ENCODE results near the gene WASL. TPM values are rescaled to one million over a fixed set of nuclear protein-coding genes. Genes with fewer than 3 reads are reported as not detected.

Gene WASL
- total and polyA plus RNA-seq, 2 of the 13 experiments (the other 11 are each of a cell fraction or from before 2014, with no cell fraction given) = 7.9 to 12.8 TPM

GRCh38 chr7:123665896-123666295 lies 82.9 kb downstream of the WASL start:
- Histone ChIP-seq H2AFZ (ENCODE audit: low read length) (no peak overlapping the region), H3K9me3 (ENCODE audit: low read length) (no peaks in the 10 kb centered on the region), H3K27ac (ENCODE audit: extremely low read length, insufficient read depth, low read length) (no peak overlapping the region), H3K4me1 (ENCODE audit: insufficient read depth, low read length) (no peaks in the 10 kb centered on the region), H3K36me3 (replicated peaks in 1 of 2; ENCODE audit: control insufficient read depth in 1 of 2, insufficient read depth in 2 of 2, low read length in 2 of 2) (no peaks in the 10 kb centered on the region), H3K79me2 (ENCODE audit: insufficient read depth, low read length) (no peaks in the 10 kb centered on the region), H3K9ac (ENCODE audit: insufficient read depth, low read depth, low read length) (no peak overlapping the region), H3K4me3 (replicated peaks in 1 of 3; ENCODE audit: insufficient read depth in 1 of 3, low read depth in 2 of 3, low read length in 3 of 3) (no peak overlapping the region), H3K4me2 (ENCODE audit: low read depth, low read length) (no peak overlapping the region), H4K20me1 (ENCODE audit: insufficient read depth, low read length) (no peaks in the 10 kb centered on the region), H3K27me3 (ENCODE audit: control insufficient read depth in 1 of 2, insufficient read depth in 2 of 2, low read length in 2 of 2) (no peaks in the 10 kb centered on the region; a peak in 1 of 5 replicates)
- BruUV-seq (replicated peaks) = no TSS peak
- 13% methylated on average over 1 of the region's 1 CpG for WGBS (ENCODE audit: low lambda C conversion rate)
- TF ChIP-seq TAF1 (CRISPR knock-in tag; IDR thresholded peaks at IDR 0.05) (no peak), NFE2 (CRISPR knock-in tag; IDR thresholded peaks at IDR 0.05) (no peak), HOXD1 (CRISPR knock-in tag; IDR thresholded peaks at IDR 0.05) (no peak), BATF2 (CRISPR knock-in tag; IDR thresholded peaks at IDR 0.05) (no peak), EHMT2 (IDR thresholded peaks at IDR 0.05; ENCODE audit: borderline replicate concordance, low read depth, low read length) (no peak), NR2F2 (IDR thresholded peaks at IDR 0.05; ENCODE audit: borderline replicate concordance, low read depth) (no peak), ZNF562 (CRISPR knock-in tag; IDR thresholded peaks at IDR 0.05; ENCODE audit: borderline replicate concordance) (no peak), ISX (CRISPR knock-in tag; conservative IDR thresholded peaks at IDR 0.05) (no peak), SALL1 (CRISPR knock-in tag; IDR thresholded peaks at IDR 0.05) (no peak), ZNF234 (CRISPR knock-in tag; conservative IDR thresholded peaks at IDR 0.05) (no peak), NFYB (CRISPR knock-in tag; IDR thresholded peaks at IDR 0.05) (no peak), ZBTB25 (CRISPR knock-in tag; IDR thresholded peaks at IDR 0.05) (no peak), ZNF503 (CRISPR knock-in tag; IDR thresholded peaks at IDR 0.05) (no peak), SIN3B (IDR thresholded peaks at IDR 0.05; ENCODE audit: low read length) (no peak), RFXANK (CRISPR knock-in tag; IDR thresholded peaks at IDR 0.05) (no peak), ZNF335 (CRISPR knock-in tag; IDR thresholded peaks at IDR 0.05) (no peak), RFX5 (IDR thresholded peaks at IDR 0.05; ENCODE audit: low read depth, low read length) (no peak), EEA1 (CRISPR knock-in tag; IDR thresholded peaks at IDR 0.05; ENCODE audit: borderline replicate concordance) (no peak)
- TF ChIP-seq, protein P1, sequence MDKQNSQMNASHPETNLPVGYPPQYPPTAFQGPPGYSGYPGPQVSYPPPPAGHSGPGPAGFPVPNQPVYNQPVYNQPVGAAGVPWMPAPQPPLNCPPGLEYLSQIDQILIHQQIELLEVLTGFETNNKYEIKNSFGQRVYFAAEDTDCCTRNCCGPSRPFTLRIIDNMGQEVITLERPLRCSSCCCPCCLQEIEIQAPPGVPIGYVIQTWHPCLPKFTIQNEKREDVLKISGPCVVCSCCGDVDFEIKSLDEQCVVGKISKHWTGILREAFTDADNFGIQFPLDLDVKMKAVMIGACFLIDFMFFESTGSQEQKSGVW (CRISPR knock-in tag; IDR thresholded peaks at IDR 0.05; ENCODE audit: borderline replicate concordance) = no peak
- TF ChIP-seq, protein P2, sequence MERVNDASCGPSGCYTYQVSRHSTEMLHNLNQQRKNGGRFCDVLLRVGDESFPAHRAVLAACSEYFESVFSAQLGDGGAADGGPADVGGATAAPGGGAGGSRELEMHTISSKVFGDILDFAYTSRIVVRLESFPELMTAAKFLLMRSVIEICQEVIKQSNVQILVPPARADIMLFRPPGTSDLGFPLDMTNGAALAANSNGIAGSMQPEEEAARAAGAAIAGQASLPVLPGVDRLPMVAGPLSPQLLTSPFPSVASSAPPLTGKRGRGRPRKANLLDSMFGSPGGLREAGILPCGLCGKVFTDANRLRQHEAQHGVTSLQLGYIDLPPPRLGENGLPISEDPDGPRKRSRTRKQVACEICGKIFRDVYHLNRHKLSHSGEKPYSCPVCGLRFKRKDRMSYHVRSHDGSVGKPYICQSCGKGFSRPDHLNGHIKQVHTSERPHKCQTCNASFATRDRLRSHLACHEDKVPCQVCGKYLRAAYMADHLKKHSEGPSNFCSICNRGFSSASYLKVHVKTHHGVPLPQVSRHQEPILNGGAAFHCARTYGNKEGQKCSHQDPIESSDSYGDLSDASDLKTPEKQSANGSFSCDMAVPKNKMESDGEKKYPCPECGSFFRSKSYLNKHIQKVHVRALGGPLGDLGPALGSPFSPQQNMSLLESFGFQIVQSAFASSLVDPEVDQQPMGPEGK (CRISPR knock-in tag; IDR thresholded peaks at IDR 0.05) = no peak
- DNase-seq (ENCODE audit: low spot score) (no peak), ATAC-seq (peak; percentile 18; the same call in 2 of the 3 replicates), FAIRE-seq (no peak)
- intact Hi-C loops (cut with micrococcal nuclease; ENCODE audit: unreplicated experiment) = no loop called here
- ChIA-PET CTCF (ENCODE audit: low intra/inter-chr PET ratio, low total read pairs) (no interaction called here), POLR2A (no interaction called here)
- in situ Hi-C loops (cut with HindIII; ENCODE audit: extremely low pct_ligation_motif_present, low pct_unique_long_range_greater_than_20kb) = no loop called here
